ENCODE measurements around the gene ZDBF2.

Gene ZDBF2

GRCh38 chr2:206336861-206337260 is 62.4 kb downstream of the ZDBF2 start:
- Histone ChIP-seq H3K4me3 (ENCODE audit: insufficient read depth, low read length, poor library complexity, severe bottlenecking) (no peak overlapping the region), H3K36me3 (ENCODE audit: low read length) (no peaks in the 10 kb centered on the region), H3K27ac (ENCODE audit: low read depth, low read length) (no peak overlapping the region), H4K20me1 (ENCODE audit: low read depth, low read length) (no peaks in the 10 kb centered on the region), H3K79me2 (ENCODE audit: insufficient read depth, low read length) (no peaks in the 10 kb centered on the region), H3F3A (ENCODE audit: insufficient read depth) (no peaks in the 10 kb centered on the region), H3K9ac (ENCODE audit: low read length) (no peak overlapping the region), H3K27me3 (ENCODE audit: low read length) (no peaks in the 10 kb centered on the region), H3K9me2 (replicated peaks; ENCODE audit: insufficient read depth, low read length) (no peaks in the 10 kb centered on the region), H2AFZ (ENCODE audit: low read depth, low read length, severe bottlenecking) (no peak overlapping the region), H3K4me2 (ENCODE audit: low read depth, low read length, poor library complexity, severe bottlenecking) (no peak overlapping the region), H3K9me3 (ENCODE audit: insufficient read depth, low read length) (no peaks in the 10 kb centered on the region)
- no peak for TF ChIP-seq CTCF (IDR thresholded peaks at IDR 0.05; ENCODE audit: insufficient read depth, low read length, poor library complexity, severe bottlenecking)

GRCh38 chr2:206337956-206338355 is 63.5 kb downstream of the ZDBF2 start:
- Histone ChIP-seq H3K9me3 (ENCODE audit: insufficient read depth, low read length) (no peaks in the 10 kb centered on the region), H2AFZ (ENCODE audit: low read depth, low read length, severe bottlenecking) (no peak overlapping the region), H3K4me2 (ENCODE audit: low read depth, low read length, poor library complexity, severe bottlenecking) (no peak overlapping the region), H3K4me3 (ENCODE audit: insufficient read depth, low read length, poor library complexity, severe bottlenecking) (no peak overlapping the region), H3F3A (ENCODE audit: insufficient read depth) (no peaks in the 10 kb centered on the region), H3K27ac (ENCODE audit: low read depth, low read length) (no peak overlapping the region), H3K79me2 (ENCODE audit: insufficient read depth, low read length) (no peaks in the 10 kb centered on the region), H3K36me3 (ENCODE audit: low read length) (no peaks in the 10 kb centered on the region), H3K9ac (ENCODE audit: low read length) (no peak overlapping the region), H3K27me3 (ENCODE audit: low read length) (no peaks in the 10 kb centered on the region), H3K9me2 (replicated peaks; ENCODE audit: insufficient read depth, low read length) (no peaks in the 10 kb centered on the region), H4K20me1 (ENCODE audit: low read depth, low read length) (no peaks in the 10 kb centered on the region)
- TF ChIP-seq EZH2phosphoT487 (conservative IDR thresholded peaks at IDR 0.05; ENCODE audit: low read length) = no peak
- TF ChIP-seq CTCF (IDR thresholded peaks at IDR 0.05; ENCODE audit: insufficient read depth, low read length, poor library complexity, severe bottlenecking) = no peak

- TF ChIP-seq CTCF (IDR thresholded peaks at IDR 0.05; ENCODE audit: insufficient read depth, low read length, poor library complexity, severe bottlenecking) = no peak
- TF ChIP-seq EZH2phosphoT487 (conservative IDR thresholded peaks at IDR 0.05; ENCODE audit: low read length) = no peak
- Histone ChIP-seq H2AFZ (ENCODE audit: low read depth, low read length, severe bottlenecking) (no peak overlapping the region), H3K9me3 (ENCODE audit: insufficient read depth, low read length) (no peaks in the 10 kb centered on the region), H3K36me3 (ENCODE audit: low read length) (no peaks in the 10 kb centered on the region), H3K9ac (ENCODE audit: low read length) (no peak overlapping the region), H4K20me1 (ENCODE audit: low read depth, low read length) (no peaks in the 10 kb centered on the region), H3K4me3 (ENCODE audit: insufficient read depth, low read length, poor library complexity, severe bottlenecking) (no peak overlapping the region), H3K27ac (ENCODE audit: low read depth, low read length) (no peak overlapping the region), H3K79me2 (ENCODE audit: insufficient read depth, low read length) (no peaks in the 10 kb centered on the region), H3K4me2 (ENCODE audit: low read depth, low read length, poor library complexity, severe bottlenecking) (no peak overlapping the region), H3K9me2 (replicated peaks; ENCODE audit: insufficient read depth, low read length) (no peaks in the 10 kb centered on the region; the same call in 1 of the 2 replicates), H3K27me3 (ENCODE audit: low read length) (no peaks in the 10 kb centered on the region), H3F3A (ENCODE audit: insufficient read depth) (no peaks in the 10 kb centered on the region)
Observed at GRCh38 chr2:206341396-206341795, 66.9 kb downstream of the ZDBF2 start.

GRCh38 chr2:206343144-206343543 is 68.7 kb downstream of the ZDBF2 start:
- Histone ChIP-seq H3K9ac (ENCODE audit: low read length) (no peak overlapping the region), H3K79me2 (ENCODE audit: insufficient read depth, low read length) (no peaks in the 10 kb centered on the region), H3K9me2 (replicated peaks; ENCODE audit: insufficient read depth, low read length) (no peaks in the 10 kb centered on the region; the same call in 1 of the 2 replicates), H3K9me3 (ENCODE audit: insufficient read depth, low read length) (no peaks in the 10 kb centered on the region), H3K4me2 (ENCODE audit: low read depth, low read length, poor library complexity, severe bottlenecking) (no peak overlapping the region), H2AFZ (ENCODE audit: low read depth, low read length, severe bottlenecking) (no peak overlapping the region), H3K27me3 (ENCODE audit: low read length) (no peaks in the 10 kb centered on the region), H3F3A (ENCODE audit: insufficient read depth) (no peaks in the 10 kb centered on the region), H3K4me3 (ENCODE audit: insufficient read depth, low read length, poor library complexity, severe bottlenecking) (no peak overlapping the region), H3K36me3 (ENCODE audit: low read length) (no peaks in the 10 kb centered on the region), H3K27ac (ENCODE audit: low read depth, low read length) (no peak overlapping the region), H4K20me1 (ENCODE audit: low read depth, low read length) (no peaks in the 10 kb centered on the region)
- TF ChIP-seq EZH2phosphoT487 (conservative IDR thresholded peaks at IDR 0.05; ENCODE audit: low read length) = no peak
